ENCODE data around the gene HSD17B12.

GRCh38 chr11:43709689-43710088 lies 29.2 kb downstream of the HSD17B12 start:
- TF ChIP-seq CTCF (IDR thresholded peaks at IDR 0.05), result no peak
- TF ChIP-seq ZFX (IDR thresholded peaks at IDR 0.05; ENCODE audit: borderline replicate concordance), result no peak
